HepG2 (cell line): ENCODE data around the gene TMEM141. TPM values are rescaled to one million over a fixed set of nuclear protein-coding genes. Genes with fewer than 3 reads are reported as not detected.

ENCODE experiments used
- ATAC-seq: fragments of 200-7000 bp; cut with Tn5 transposase; 3 replicates; pipeline ENCODE4 v1.9.1; 2020; ENCODE audit warnings: mild to moderate bottlenecking, moderate library complexity
- BruUV-seq: library from RNA; stranded (reverse); fragments of 400-500 nt; replicated peaks from 2 replicates; lab custom pipeline; 2021; lab: Mats Ljungman, UMichigan
- CTCF ChIA-PET: fragments of 300-600 bp; formaldehyde crosslinking; extraction: SDS; loops from one replicate; lab custom pipeline; 2021; ENCODE audit warnings: low total read pairs, inconsistent platforms, low intra/inter-chr PET ratio; lab: Yijun Ruan, JAX
- POLR2A ChIA-PET: fragments of 350-600 bp; sonication (Branson Sonifier 250); formaldehyde crosslinking; loops from one replicate; lab custom pipeline; 2020; ENCODE audit warnings: antibody characterized with exemption, inconsistent platforms; lab: Yijun Ruan, JAX
- DNase-seq: peaks from one replicate; pipeline ENCODE4 v3.0.0-alpha.2; 2015; ENCODE audit warnings: low spot score
- FAIRE-seq: peaks from 3 replicates; lab custom pipeline; 2011; peaks lifted over from hg19 to GRCh38; lab: Jason Lieb, UNC
- H2AFZ ChIP-seq: one replicate; pipeline ENCODE4 v1.6.1; 2011; ENCODE audit warnings: low read length, inconsistent platforms
- H3K27ac ChIP-seq: fragments of 300-600 bp; 3 replicates; pipeline ENCODE4 v1.8.0; 2011; ENCODE audit warnings: mixed run types, mild to moderate bottlenecking, mixed read lengths, low read length, inconsistent platforms; ENCODE audit not compliant: insufficient read depth; ENCODE audit errors: extremely low read length
- H3K27me3 ChIP-seq, 2 experiments: fragments of 200-600 bp in 1 of 2; 2 replicates in 1 of 2; 3 replicates in 1 of 2; pipeline versions ENCODE4 v1.6.0 to v1.8.0; 2011; ENCODE audit warnings: low read length in 2 of 2, mild to moderate bottlenecking in 2 of 2, moderate library complexity in 2 of 2, inconsistent platforms in 1 of 2; ENCODE audit not compliant: insufficient read depth in 2 of 2, control insufficient read depth in 1 of 2
- H3K36me3 ChIP-seq, 2 experiments: fragments of 200-600 bp in 1 of 2; replicated peaks in 1 of 2; 2 replicates in 1 of 2; 3 replicates in 1 of 2; pipeline versions ENCODE4 v1.5.1 to v1.8.0; 2011; ENCODE audit warnings: low read length in 2 of 2, inconsistent platforms in 1 of 2; ENCODE audit not compliant: insufficient read depth in 2 of 2, control insufficient read depth in 1 of 2
- H3K4me1 ChIP-seq: 2 replicates; pipeline ENCODE4 v1.5.1; 2012; ENCODE audit warnings: low read length, inconsistent platforms; ENCODE audit not compliant: insufficient read depth
- H3K4me2 ChIP-seq: 2 replicates; pipeline ENCODE4 v1.6.0; 2011; ENCODE audit warnings: low read depth, low read length, inconsistent platforms
- H3K4me3 ChIP-seq, 3 experiments: fragments of 200-600 bp in 1 of 3; sonication (generic), shearing (Covaris generic) in 1 of 3; replicated peaks in 1 of 3; 2 replicates each; pipeline ENCODE4 v1.5.1; 2011 to 2016; ENCODE audit warnings: low read length in 3 of 3, inconsistent platforms in 2 of 3, low read depth in 2 of 3, mild to moderate bottlenecking in 2 of 3, control low read depth in 1 of 3, mixed read lengths in 1 of 3; ENCODE audit not compliant: insufficient read depth in 1 of 3
- H3K79me2 ChIP-seq: one replicate; pipeline ENCODE4 v1.6.1; 2011; ENCODE audit warnings: low read length, inconsistent platforms; ENCODE audit not compliant: insufficient read depth
- H3K9ac ChIP-seq: 2 replicates; pipeline ENCODE4 v1.6.0; 2011; ENCODE audit warnings: mild to moderate bottlenecking, low read depth, low read length, inconsistent platforms; ENCODE audit not compliant: insufficient read depth
- H3K9me3 ChIP-seq: 2 replicates; pipeline ENCODE4 v1.5.1; 2012; ENCODE audit warnings: mild to moderate bottlenecking, low read length
- H4K20me1 ChIP-seq: 2 replicates; pipeline ENCODE4 v1.6.0; 2011; ENCODE audit warnings: inconsistent platforms, mild to moderate bottlenecking, low read length, moderate library complexity; ENCODE audit not compliant: insufficient read depth
- CREB1 ChIP-seq, 2 experiments: fragments of 450-650 bp in 1 of 2; IDR thresholded peaks; 2 replicates each; pipeline ENCODE4 v1.6.1; 2016 to 2017; ENCODE audit warnings: control low read depth in 1 of 2, mild to moderate bottlenecking in 1 of 2, missing compliant biosample characterization in 1 of 2, missing genetic modification characterization in 1 of 2
- MED13 ChIP-seq: sonication (generic); formaldehyde crosslinking; IDR thresholded peaks from 2 replicates; pipeline ENCODE4 v1.5.0; 2020; ENCODE audit warnings: missing genetic modification reagents
- NPAS2 ChIP-seq: sonication (generic); formaldehyde crosslinking; IDR thresholded peaks from 2 replicates; pipeline ENCODE4 v1.8.0; 2022; ENCODE audit warnings: mild to moderate bottlenecking, missing genetic modification reagents, borderline replicate concordance
- SAFB2 ChIP-seq: sonication (generic); formaldehyde crosslinking; IDR thresholded peaks from 2 replicates; pipeline ENCODE4 v1.5.1; 2020; ENCODE audit warnings: missing genetic modification reagents, low read depth, mild to moderate bottlenecking, borderline replicate concordance
- SPEN ChIP-seq: sonication (generic); formaldehyde crosslinking; IDR thresholded peaks from 2 replicates; pipeline ENCODE4 v1.5.1; 2020; ENCODE audit warnings: low read depth, mild to moderate bottlenecking, missing genetic modification reagents
- ZNF253 ChIP-seq: sonication (generic); formaldehyde crosslinking; IDR thresholded peaks from 2 replicates; pipeline ENCODE4 v1.8.0; 2022; ENCODE audit warnings: mild to moderate bottlenecking, missing genetic modification reagents, borderline replicate concordance
- WGBS: methylation state at CpG from one replicate; pipeline ENCODE4 v1.1.6; 2017; ENCODE audit warnings: low lambda C conversion rate; 5-methylcytosine and 5-hydroxymethylcytosine counted together
- in situ Hi-C: cut with HindIII; loops from 2 replicates; pipeline ENCODE4 v1.10.0; 2017; ENCODE audit warnings: low pct_unique_long_range_greater_than_20kb; ENCODE audit not compliant: extremely low pct_ligation_motif_present
- intact Hi-C: fragments of 100-400 bp; cut with micrococcal nuclease; formaldehyde crosslinking; loops from one replicate; pipeline ENCODE4 v1.10.0; 2022; ENCODE audit not compliant: unreplicated experiment
- polyA plus RNA-seq, 8 experiments: library from polyadenylated mRNA; depleted of rRNA in 3 of 8; stranded (reverse) in 7 of 8; unstranded in 1 of 8; fragments of >200 nt; fragmentation: Illumina TruSeq in 4 of 8; extraction: Trizol in 4 of 8; gene quantifications; 2 replicates each; pipeline versions ENCODE4 v1.2.1 to v1.2.3, GENCODE V29; 2011 to 2016; ENCODE audit warnings: low read depth in 4 of 8, missing spikeins in 1 of 8, mixed read lengths in 1 of 8; ENCODE audit not compliant: insufficient read depth in 1 of 8
- total RNA-seq, 5 experiments: library from RNA; depleted of rRNA; stranded (reverse); fragments of >200 nt; fragmentation: Illumina TruSeq; extraction: Trizol; gene quantifications; 2 replicates each; pipeline ENCODE4 v1.2.3, GENCODE V29; 2016; ENCODE audit warnings: low read depth in 1 of 5
- TF ChIP-seq, protein P1 (sequence below): IDR thresholded peaks from 2 replicates; pipeline ENCODE4 v1.6.1; 2016; ENCODE audit warnings: low read depth, missing genetic modification reagents, missing compliant biosample characterization
- TF ChIP-seq, protein P2 (sequence below): sonication (generic); formaldehyde crosslinking; IDR thresholded peaks from 2 replicates; pipeline ENCODE4 v1.8.1; 2023; ENCODE audit warnings: mild to moderate bottlenecking, missing genetic modification reagents
- TF ChIP-seq, protein P3 (sequence below): IDR thresholded peaks from 2 replicates; pipeline ENCODE4 v1.6.1; 2018; ENCODE audit warnings: missing genetic modification reagents
- TF ChIP-seq, protein P4 (sequence below): sonication (generic); formaldehyde crosslinking; IDR thresholded peaks from 2 replicates; pipeline ENCODE4 v1.4.0; 2020; ENCODE audit warnings: missing genetic modification reagents
- TF ChIP-seq, protein P5 (sequence below): sonication (generic); formaldehyde crosslinking; IDR thresholded peaks from 2 replicates; pipeline ENCODE4 v1.4.0; 2020; ENCODE audit warnings: missing genetic modification reagents

Gene TMEM141
- total and polyA plus RNA-seq, 2 of the 13 experiments (the other 11 are each of a cell fraction or from before 2014, with no cell fraction given), result 81.0 to 202 TPM

DNA sequence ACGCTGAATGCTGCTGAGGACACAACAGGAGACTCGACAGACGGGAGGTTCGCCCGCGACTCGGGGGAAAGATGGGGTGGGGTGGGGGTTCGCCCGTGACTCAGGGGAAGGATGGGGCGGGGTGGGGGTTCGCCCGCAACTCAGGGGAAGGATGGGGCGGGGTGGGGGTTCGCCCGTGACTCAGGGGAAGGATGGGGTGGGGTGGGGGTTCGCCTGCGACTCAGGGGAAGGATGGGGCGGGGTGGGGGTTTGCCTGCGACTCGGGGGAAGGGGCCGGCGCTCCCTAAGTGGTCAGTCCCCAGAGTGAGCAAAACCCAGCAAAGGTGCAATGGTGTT is 45.0 kb upstream of the TMEM141 start:
- H3K9me3 ChIP-seq, result peaks cover 1% of the 10 kb centered on the region; the same call in 1 of the 2 replicates
- no peak for FAIRE-seq
- H3K36me3 ChIP-seq, result no peaks in the 10 kb centered on the region
- H3K27me3 ChIP-seq, result peaks cover 27 to 75% of the 10 kb centered on the region in 2 experiments
- ChIA-PET CTCF (no interaction called here), POLR2A (interaction anchor here (5.2 kb wide), 1 partner anchor 18 kb away, joined by 27 read pairs; no protein-coding TSS in a partner anchor)
- intact Hi-C loops (no loop called here), in situ Hi-C loops (no loop called here)
- H4K20me1 ChIP-seq, result no peaks in the 10 kb centered on the region
- H3K4me3 ChIP-seq, result no peak overlapping the region
- no peak overlapping the region for H2AFZ ChIP-seq
- no peak overlapping the region for H3K4me2 ChIP-seq
- no peaks in the 10 kb centered on the region for H3K79me2 ChIP-seq
- BruUV-seq, result no TSS peak
- H3K27ac ChIP-seq, result no peak overlapping the region
- no peak for ATAC-seq
- 54% methylated on average over 22 of the region's 22 CpGs for WGBS
- DNase-seq, result no peak
- H3K9ac ChIP-seq, result no peak overlapping the region
- H3K4me1 ChIP-seq, result peaks cover 17% of the 10 kb centered on the region
- TF ChIP-seq SPEN (CRISPR knock-in tag) (no peak), NPAS2 (CRISPR knock-in tag) (no peak), CREB1 (IDR thresholded peaks at IDR 0.05) (no peak), CREB1 (CRISPR knock-in tag; IDR thresholded peaks at IDR 0.05) (no peak), ZNF253 (CRISPR knock-in tag) (no peak), SAFB2 (no peak), MED13 (CRISPR knock-in tag) (no peak)
- TF ChIP-seq, protein P1, sequence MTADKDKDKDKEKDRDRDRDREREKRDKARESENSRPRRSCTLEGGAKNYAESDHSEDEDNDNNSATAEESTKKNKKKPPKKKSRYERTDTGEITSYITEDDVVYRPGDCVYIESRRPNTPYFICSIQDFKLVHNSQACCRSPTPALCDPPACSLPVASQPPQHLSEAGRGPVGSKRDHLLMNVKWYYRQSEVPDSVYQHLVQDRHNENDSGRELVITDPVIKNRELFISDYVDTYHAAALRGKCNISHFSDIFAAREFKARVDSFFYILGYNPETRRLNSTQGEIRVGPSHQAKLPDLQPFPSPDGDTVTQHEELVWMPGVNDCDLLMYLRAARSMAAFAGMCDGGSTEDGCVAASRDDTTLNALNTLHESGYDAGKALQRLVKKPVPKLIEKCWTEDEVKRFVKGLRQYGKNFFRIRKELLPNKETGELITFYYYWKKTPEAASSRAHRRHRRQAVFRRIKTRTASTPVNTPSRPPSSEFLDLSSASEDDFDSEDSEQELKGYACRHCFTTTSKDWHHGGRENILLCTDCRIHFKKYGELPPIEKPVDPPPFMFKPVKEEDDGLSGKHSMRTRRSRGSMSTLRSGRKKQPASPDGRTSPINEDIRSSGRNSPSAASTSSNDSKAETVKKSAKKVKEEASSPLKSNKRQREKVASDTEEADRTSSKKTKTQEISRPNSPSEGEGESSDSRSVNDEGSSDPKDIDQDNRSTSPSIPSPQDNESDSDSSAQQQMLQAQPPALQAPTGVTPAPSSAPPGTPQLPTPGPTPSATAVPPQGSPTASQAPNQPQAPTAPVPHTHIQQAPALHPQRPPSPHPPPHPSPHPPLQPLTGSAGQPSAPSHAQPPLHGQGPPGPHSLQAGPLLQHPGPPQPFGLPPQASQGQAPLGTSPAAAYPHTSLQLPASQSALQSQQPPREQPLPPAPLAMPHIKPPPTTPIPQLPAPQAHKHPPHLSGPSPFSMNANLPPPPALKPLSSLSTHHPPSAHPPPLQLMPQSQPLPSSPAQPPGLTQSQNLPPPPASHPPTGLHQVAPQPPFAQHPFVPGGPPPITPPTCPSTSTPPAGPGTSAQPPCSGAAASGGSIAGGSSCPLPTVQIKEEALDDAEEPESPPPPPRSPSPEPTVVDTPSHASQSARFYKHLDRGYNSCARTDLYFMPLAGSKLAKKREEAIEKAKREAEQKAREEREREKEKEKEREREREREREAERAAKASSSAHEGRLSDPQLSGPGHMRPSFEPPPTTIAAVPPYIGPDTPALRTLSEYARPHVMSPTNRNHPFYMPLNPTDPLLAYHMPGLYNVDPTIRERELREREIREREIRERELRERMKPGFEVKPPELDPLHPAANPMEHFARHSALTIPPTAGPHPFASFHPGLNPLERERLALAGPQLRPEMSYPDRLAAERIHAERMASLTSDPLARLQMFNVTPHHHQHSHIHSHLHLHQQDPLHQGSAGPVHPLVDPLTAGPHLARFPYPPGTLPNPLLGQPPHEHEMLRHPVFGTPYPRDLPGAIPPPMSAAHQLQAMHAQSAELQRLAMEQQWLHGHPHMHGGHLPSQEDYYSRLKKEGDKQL (CRISPR knock-in tag), result no peak
- TF ChIP-seq, protein P2, sequence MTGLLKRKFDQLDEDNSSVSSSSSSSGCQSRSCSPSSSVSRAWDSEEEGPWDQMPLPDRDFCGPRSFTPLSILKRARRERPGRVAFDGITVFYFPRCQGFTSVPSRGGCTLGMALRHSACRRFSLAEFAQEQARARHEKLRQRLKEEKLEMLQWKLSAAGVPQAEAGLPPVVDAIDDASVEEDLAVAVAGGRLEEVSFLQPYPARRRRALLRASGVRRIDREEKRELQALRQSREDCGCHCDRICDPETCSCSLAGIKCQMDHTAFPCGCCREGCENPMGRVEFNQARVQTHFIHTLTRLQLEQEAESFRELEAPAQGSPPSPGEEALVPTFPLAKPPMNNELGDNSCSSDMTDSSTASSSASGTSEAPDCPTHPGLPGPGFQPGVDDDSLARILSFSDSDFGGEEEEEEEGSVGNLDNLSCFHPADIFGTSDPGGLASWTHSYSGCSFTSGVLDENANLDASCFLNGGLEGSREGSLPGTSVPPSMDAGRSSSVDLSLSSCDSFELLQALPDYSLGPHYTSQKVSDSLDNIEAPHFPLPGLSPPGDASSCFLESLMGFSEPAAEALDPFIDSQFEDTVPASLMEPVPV (CRISPR knock-in tag), result no peak
- TF ChIP-seq, protein P3, sequence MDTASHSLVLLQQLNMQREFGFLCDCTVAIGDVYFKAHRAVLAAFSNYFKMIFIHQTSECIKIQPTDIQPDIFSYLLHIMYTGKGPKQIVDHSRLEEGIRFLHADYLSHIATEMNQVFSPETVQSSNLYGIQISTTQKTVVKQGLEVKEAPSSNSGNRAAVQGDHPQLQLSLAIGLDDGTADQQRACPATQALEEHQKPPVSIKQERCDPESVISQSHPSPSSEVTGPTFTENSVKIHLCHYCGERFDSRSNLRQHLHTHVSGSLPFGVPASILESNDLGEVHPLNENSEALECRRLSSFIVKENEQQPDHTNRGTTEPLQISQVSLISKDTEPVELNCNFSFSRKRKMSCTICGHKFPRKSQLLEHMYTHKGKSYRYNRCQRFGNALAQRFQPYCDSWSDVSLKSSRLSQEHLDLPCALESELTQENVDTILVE (CRISPR knock-in tag), result no peak
- TF ChIP-seq, protein P4, sequence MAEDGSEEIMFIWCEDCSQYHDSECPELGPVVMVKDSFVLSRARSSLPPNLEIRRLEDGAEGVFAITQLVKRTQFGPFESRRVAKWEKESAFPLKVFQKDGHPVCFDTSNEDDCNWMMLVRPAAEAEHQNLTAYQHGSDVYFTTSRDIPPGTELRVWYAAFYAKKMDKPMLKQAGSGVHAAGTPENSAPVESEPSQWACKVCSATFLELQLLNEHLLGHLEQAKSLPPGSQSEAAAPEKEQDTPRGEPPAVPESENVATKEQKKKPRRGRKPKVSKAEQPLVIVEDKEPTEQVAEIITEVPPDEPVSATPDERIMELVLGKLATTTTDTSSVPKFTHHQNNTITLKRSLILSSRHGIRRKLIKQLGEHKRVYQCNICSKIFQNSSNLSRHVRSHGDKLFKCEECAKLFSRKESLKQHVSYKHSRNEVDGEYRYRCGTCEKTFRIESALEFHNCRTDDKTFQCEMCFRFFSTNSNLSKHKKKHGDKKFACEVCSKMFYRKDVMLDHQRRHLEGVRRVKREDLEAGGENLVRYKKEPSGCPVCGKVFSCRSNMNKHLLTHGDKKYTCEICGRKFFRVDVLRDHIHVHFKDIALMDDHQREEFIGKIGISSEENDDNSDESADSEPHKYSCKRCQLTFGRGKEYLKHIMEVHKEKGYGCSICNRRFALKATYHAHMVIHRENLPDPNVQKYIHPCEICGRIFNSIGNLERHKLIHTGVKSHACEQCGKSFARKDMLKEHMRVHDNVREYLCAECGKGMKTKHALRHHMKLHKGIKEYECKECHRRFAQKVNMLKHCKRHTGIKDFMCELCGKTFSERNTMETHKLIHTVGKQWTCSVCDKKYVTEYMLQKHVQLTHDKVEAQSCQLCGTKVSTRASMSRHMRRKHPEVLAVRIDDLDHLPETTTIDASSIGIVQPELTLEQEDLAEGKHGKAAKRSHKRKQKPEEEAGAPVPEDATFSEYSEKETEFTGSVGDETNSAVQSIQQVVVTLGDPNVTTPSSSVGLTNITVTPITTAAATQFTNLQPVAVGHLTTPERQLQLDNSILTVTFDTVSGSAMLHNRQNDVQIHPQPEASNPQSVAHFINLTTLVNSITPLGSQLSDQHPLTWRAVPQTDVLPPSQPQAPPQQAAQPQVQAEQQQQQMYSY, result no peak
- TF ChIP-seq, protein P5, sequence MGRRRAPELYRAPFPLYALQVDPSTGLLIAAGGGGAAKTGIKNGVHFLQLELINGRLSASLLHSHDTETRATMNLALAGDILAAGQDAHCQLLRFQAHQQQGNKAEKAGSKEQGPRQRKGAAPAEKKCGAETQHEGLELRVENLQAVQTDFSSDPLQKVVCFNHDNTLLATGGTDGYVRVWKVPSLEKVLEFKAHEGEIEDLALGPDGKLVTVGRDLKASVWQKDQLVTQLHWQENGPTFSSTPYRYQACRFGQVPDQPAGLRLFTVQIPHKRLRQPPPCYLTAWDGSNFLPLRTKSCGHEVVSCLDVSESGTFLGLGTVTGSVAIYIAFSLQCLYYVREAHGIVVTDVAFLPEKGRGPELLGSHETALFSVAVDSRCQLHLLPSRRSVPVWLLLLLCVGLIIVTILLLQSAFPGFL (CRISPR knock-in tag), result no peak
